Spinal cord (tissue), 10 donors: Measurements from ENCODE around the gene ITFG1. TPM values are rescaled to one million over a fixed set of nuclear protein-coding genes. Genes with fewer than 3 reads are reported as not detected.
"Not testable (repeated sequence)": the region's sequence is repeated elsewhere in the genome, so short reads cannot be mapped to it uniquely, and the experiment has no call there.

Source experiments
- DNase-seq, 6 donors: peaks; one replicate each; pipeline versions ENCODE4 v3.0.0 to v3.0.0-alpha.2; 2013 to 2015; ENCODE audit warnings: low spot score in 6 of 6, low read depth in 4 of 6
- H3K27ac ChIP-seq: one replicate; pipeline ENCODE4 v1.5.1; 2013; ENCODE audit warnings: low read depth, low read length, control low read depth
- H3K27me3 ChIP-seq: one replicate; pipeline ENCODE4 v1.6.1; 2013; ENCODE audit warnings: low read length; ENCODE audit not compliant: control insufficient read depth, insufficient read depth
- H3K36me3 ChIP-seq: one replicate; pipeline ENCODE4 v1.6.1; 2013; ENCODE audit warnings: low read length; ENCODE audit not compliant: control insufficient read depth, insufficient read depth
- H3K4me1 ChIP-seq: one replicate; pipeline ENCODE4 v1.6.1; 2013; ENCODE audit warnings: low read length; ENCODE audit not compliant: control insufficient read depth, insufficient read depth
- H3K4me3 ChIP-seq: one replicate; pipeline ENCODE4 v1.5.1; 2013; ENCODE audit warnings: low read depth, low read length, control low read depth
- H3K9me3 ChIP-seq: one replicate; pipeline ENCODE4 v1.6.1; 2013; ENCODE audit warnings: low read length; ENCODE audit not compliant: control insufficient read depth, insufficient read depth
- WGBS: methylation state at CpG from one replicate; pipeline ENCODE4 v1.1.5; 2013; ENCODE audit warnings: missing lambda C conversion rate; ENCODE audit not compliant: insufficient coverage; 5-methylcytosine and 5-hydroxymethylcytosine counted together
- polyA plus RNA-seq, 2 donors: library from polyadenylated mRNA; unstranded; fragments of 120-200 nt; gene quantifications; one replicate each; pipeline ENCODE4 v1.2.1, GENCODE V29; 2013; ENCODE audit not compliant: insufficient read length in 2 of 2
- total RNA-seq, 2 donors: library from RNA; depleted of rRNA in 1 of 2; stranded (reverse); fragments of 120-200 nt in 1 of 2; fragments of >200 nt in 1 of 2; gene quantifications; one replicate each; pipeline versions ENCODE4 v1.2.3 to v1.2.4, GENCODE V29; 2013 to 2014
- donor health status: healthy.

ITFG1 gene
- total and polyA plus RNA-seq, 4 donors = 96.6 to 180 (median 127) TPM

GRCh38 chr16:47440066-47440465 is 20.8 kb downstream of the ITFG1 start:
- 87% methylated on average over 2 of the region's 3 CpGs for WGBS

DNA sequence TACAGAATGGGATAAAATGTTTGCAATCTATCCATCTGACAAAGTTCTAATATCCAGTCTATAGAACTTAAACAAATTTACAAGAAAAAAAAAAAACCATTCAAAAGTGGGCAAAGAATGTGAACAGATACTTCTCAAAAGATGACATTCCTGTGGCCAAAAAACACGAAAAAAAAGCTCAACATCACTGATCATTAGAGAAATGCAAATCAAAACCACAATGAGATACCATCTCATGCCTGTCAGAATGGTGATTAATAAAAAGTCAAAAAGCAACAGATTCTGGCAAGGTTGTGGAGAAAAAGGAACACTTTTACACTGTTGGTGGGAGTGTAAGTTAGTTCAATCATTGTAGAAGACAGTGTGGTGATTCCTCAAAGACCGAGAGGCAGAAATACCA is 26.6 kb downstream of the ITFG1 start:
- DNase-seq, H3K27me3 ChIP-seq, H3K9me3 ChIP-seq, H3K4me3 ChIP-seq, H3K27ac ChIP-seq, H3K4me1 ChIP-seq, H3K36me3 ChIP-seq: not testable (repeated sequence)
- WGBS = no CpG with 5 or more reads among the region's 2 CpGs

More at GRCh38 chr16:47440066-47440465, 20.8 kb downstream of the ITFG1 start:
- not testable (repeated sequence) for H3K9me3 ChIP-seq, DNase-seq, H3K4me3 ChIP-seq, H3K27ac ChIP-seq, H3K27me3 ChIP-seq, H3K4me1 ChIP-seq, H3K36me3 ChIP-seq

- 85% methylated on average over 2 of the region's 3 CpGs for WGBS
- Histone ChIP-seq H3K9me3 (peaks cover 2% of the 10 kb centered on the region), H3K36me3 (peaks cover 8% of the 10 kb centered on the region)
Measured at GRCh38 chr16:47431960-47432359, 28.9 kb downstream of the ITFG1 start.

DNA sequence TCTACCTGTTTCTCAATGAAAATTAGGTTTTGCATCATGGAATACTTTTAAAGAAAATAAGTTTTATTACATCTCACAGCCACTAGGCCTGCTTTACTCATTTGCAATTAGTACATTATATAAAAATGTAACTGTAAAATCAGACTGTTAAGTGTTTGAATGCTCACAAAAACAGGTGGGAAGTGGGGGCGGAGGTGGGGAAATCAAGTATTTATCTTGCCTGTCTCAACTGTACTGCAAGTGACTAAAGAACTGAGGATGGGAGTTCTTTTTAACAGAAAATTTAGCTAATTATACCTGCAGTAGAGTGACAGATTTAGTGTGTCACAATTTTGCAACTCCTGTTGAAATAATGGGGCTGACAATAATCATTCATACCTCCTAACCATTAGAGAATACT is 34.1 kb downstream of the ITFG1 start:
- DNase-seq = no peak
- Histone ChIP-seq H3K4me1 (no peaks in the 10 kb centered on the region), H3K27ac (no peak overlapping the region), H3K27me3 (no peaks in the 10 kb centered on the region), H3K36me3 (peaks cover 18% of the 10 kb centered on the region), H3K4me3 (no peak overlapping the region), H3K9me3 (peaks cover 2% of the 10 kb centered on the region)
- WGBS = 100% methylated on average over 1 of the region's 1 CpG

More at GRCh38 chr16:47431960-47432359, 28.9 kb downstream of the ITFG1 start:
- H3K4me1 ChIP-seq = no peaks in the 10 kb centered on the region
- no peak overlapping the region for H3K27ac ChIP-seq
- no peak for DNase-seq
- H3K4me3 ChIP-seq = no peak overlapping the region
- H3K27me3 ChIP-seq = no peaks in the 10 kb centered on the region

- Histone ChIP-seq H3K27ac (no peak overlapping the region), H3K9me3 (no peaks in the 10 kb centered on the region), H3K27me3 (no peaks in the 10 kb centered on the region), H3K36me3 (peaks cover 18% of the 10 kb centered on the region), H3K4me1 (no peaks in the 10 kb centered on the region), H3K4me3 (no peak overlapping the region)
- WGBS = 93% methylated on average over 13 of the region's 13 CpGs
- DNase-seq = no peak
Measured at GRCh38 chr16:47424846-47425245, 36.0 kb downstream of the ITFG1 start.

DNA sequence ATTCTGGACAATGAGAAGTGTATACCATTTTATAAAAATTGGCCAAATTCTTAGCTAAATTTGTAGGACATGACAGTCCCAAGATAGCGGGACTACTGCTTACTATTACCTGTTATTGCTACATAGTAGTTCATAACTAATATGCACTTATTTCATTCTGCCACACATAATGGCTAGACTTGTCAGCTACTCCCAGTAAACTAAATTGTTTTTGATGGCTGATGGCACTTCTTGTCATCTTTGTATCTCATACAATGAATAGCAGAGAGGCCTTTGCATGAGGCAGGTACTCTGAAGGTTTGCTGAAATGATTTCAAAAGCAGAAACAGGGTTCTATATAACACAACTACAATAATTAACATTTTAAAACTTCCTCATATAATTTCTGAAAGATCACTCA is 44.0 kb downstream of the ITFG1 start:
- Histone ChIP-seq H3K36me3 (peaks cover 4% of the 10 kb centered on the region), H3K27ac (no peak overlapping the region)

GRCh38 chr16:47413041-47413440 is 47.8 kb downstream of the ITFG1 start:
- Histone ChIP-seq H3K4me3 (no peak overlapping the region), H3K27ac (no peak overlapping the region), H3K36me3 (peaks cover 2% of the 10 kb centered on the region), H3K4me1 (no peaks in the 10 kb centered on the region), H3K27me3 (no peaks in the 10 kb centered on the region), H3K9me3 (no peaks in the 10 kb centered on the region)
- no CpG with 5 or more reads among the region's 1 CpG for WGBS
- peak in 1 of 6 donors; percentile 21 for DNase-seq

More for the DNA sequence above, 44.0 kb downstream of the ITFG1 start:
- DNase-seq = no peak
- Histone ChIP-seq H3K4me3 (no peak overlapping the region), H3K4me1 (no peaks in the 10 kb centered on the region), H3K27me3 (no peaks in the 10 kb centered on the region), H3K9me3 (no peaks in the 10 kb centered on the region)
- WGBS = no CpG with 5 or more reads among the region's 1 CpG

DNA sequence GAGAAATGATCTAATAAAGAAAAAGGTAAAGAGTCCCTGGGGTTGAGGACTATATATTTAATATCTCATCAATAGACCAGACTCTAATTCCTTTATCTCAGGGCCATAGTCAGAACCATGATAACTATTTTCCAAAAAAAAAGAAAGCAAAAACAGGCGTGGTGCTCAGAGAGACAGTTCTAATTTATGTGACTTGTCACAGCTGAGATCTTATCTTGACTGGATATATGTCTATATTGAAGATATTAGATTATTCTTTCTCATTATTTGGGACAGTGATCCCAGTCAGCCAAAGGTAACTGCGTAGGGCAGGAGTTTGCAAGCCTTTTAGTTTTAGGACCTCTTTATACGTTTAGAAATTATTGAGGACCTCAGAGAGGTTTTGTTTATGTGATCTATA is 52.4 kb downstream of the ITFG1 start:
- H3K4me1 ChIP-seq = no peaks in the 10 kb centered on the region
- no peaks in the 10 kb centered on the region for H3K27me3 ChIP-seq
- no peak overlapping the region for H3K27ac ChIP-seq
- DNase-seq = no peak
- no peak overlapping the region for H3K4me3 ChIP-seq
- peaks cover 2% of the 10 kb centered on the region for H3K36me3 ChIP-seq
- no CpG with 5 or more reads among the region's 3 CpGs for WGBS
- no peaks in the 10 kb centered on the region for H3K9me3 ChIP-seq

DNA sequence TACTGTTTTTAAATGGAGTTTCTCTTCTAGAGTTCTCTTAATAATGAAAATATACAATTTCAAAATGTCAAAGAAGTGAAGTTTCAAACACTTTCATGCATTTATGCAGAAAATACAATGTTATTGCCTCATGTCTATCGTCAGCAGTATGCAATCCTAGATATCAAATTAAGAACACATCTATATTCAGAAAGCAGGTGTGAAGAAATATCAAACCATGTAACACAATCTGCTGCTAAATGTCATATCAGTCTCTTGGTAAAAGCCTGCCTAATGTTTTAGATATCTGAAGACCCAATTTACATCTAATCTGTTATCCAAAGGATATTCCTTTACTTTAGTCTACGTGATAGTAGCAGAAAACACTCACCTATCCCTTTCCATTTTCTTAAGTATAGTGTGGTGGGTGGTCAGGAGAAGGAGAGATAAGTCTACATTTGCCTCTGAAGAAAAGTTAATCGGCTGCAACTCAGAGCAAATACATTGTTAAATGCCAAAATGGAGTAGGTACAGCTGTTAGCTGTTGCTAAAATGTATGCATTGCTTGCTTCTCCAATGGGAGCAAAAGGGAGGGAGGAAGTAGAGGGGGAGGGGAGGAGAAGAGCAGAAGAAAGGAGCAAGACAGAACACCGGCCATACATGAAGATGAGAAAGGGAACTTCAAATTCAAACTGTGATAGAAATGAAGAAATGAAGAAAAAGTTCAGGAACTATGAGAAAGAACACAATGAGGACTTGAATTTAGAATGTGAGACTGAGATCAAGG is 64.9 kb downstream of the ITFG1 start:
- no peaks in the 10 kb centered on the region for H3K27me3 ChIP-seq
- H3K4me1 ChIP-seq = no peaks in the 10 kb centered on the region
- H3K27ac ChIP-seq = no peak overlapping the region
- no peaks in the 10 kb centered on the region for H3K9me3 ChIP-seq
- DNase-seq = peak in 1 of 6 donors; percentile 21
- no peak overlapping the region for H3K4me3 ChIP-seq
- 85% methylated on average over 2 of the region's 4 CpGs for WGBS
- no peaks in the 10 kb centered on the region for H3K36me3 ChIP-seq

- H3K27ac ChIP-seq = no peak overlapping the region
- H3K9me3 ChIP-seq = no peaks in the 10 kb centered on the region
- no peak overlapping the region for H3K4me3 ChIP-seq
- no peaks in the 10 kb centered on the region for H3K36me3 ChIP-seq
- no peaks in the 10 kb centered on the region for H3K4me1 ChIP-seq
- DNase-seq = no peak
- no peaks in the 10 kb centered on the region for H3K27me3 ChIP-seq
- WGBS = 55% methylated on average over 3 of the region's 8 CpGs
Measured at GRCh38 chr16:47392081-47392480, 68.8 kb downstream of the ITFG1 start.
